Activated T-helper 1 cell treated with anti-CD3 and anti-CD28 coated beads, Interleukin-2, amount 50 U/mL, for 16 hours (primary cell): ENCODE results near the gene SURF4.
A peak's percentile ranks its signal among the peaks of the same experiment; 100 is the strongest.

Source experiments
- DNase-seq, 2 donors: peaks; one replicate each; pipeline ENCODE4 v3.0.0-alpha.2; 2020; ENCODE audit warnings: low read depth in 1 of 2, low spot score in 1 of 2

SURF4 gene

GRCh38 chr9:133353548-133353947 is 22.3 kb downstream of the SURF4 start:
- no peak for DNase-seq

DNA sequence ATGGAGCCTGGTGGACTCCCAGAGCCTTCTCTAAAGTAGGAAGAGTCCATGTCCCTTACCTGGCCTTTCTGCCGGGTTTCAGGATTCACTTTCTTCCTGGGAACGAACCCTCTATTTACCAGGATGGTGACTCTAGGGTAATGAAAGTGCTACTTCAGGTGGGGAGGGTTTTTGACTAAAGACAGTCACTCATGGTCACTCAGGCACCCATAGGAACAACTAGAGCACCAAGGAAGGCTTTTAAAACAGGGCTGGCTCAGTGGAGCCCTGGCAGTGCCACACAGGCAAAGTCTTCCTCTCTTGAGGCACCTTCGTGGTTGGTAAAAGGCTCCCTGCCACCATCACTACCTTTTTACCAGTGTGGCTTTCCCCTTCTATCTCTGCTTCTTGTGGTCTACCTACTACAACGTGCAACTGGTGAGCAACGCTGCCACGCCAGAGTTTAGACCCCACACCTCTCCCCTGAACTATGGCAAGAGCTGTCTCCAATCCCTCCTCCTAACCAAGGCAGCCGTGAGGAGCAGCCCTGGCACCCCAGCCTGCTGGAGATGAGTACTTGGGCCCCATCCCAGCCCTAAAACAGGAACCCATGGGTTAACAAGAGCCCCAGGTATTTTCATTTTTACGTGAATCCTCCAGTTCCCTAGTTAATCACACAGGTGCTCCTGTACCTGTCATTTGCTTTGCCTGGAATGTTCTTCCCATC is 23.1 kb downstream of the SURF4 start:
- DNase-seq: no peak

GRCh38 chr9:133351908-133352634 is 23.8 kb downstream of the SURF4 start:
- no peak for DNase-seq

DNA sequence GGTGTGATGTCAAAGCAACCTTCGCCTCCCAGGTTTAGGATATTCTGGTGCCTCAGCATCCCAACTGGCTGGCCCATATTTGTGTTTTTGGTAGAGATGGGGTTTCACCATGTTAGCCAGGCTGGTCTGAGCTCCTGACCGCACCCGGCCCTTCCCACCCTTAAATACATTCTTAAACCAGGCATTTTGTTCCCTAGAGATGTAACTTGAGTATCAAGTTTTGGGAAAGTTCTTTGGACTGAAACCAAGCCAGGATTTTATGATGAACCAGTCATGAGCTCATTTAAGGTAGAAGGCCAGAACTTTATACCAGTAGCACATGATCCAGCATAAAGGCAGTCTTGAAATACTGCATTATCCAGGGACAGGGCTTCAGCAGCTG is 24.3 kb downstream of the SURF4 start:
- DNase-seq: no peak

GRCh38 chr9:133349965-133350616 is 25.8 kb downstream of the SURF4 start:
- no peak for DNase-seq

DNA sequence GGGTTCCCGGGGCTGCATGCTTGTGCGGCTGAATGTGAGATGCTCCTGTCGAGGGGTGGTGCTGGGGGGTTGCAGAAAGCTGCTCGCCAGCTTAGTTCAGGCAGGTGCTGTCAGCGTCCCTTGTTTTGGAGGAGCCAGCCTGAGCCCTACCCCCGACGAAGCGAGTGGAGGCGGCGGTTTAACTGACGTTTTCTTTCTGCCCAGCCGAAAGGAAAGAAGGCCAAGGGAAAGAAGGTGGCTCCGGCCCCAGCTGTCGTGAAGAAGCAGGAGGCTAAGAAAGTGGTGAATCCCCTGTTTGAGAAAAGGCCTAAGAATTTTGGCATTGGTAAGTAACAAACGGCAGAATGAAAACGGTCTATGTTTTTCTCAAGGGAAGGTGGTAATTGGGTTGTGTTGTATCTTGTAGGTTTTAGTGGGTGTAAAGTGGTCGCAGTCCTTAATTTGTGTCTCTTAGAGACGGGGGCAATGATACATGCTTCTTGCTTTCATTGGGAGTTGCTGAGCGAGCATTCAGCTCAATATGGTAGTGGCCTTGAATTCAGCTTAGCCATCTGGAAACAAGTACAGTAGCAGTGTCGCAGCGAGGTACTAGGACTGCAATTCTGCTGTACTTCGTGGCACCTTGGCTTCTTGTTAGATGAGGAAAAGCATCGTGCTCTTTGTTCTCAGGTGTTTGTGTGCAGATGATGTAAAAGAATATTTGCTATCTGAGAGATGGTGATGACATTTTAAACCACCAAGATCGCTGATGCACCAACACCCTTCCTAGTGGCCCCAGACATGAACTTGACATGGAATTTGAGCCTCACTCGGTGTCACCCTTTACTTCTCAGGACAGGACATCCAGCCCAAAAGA is 26.9 kb downstream of the SURF4 start:
- no peak for DNase-seq

DNA sequence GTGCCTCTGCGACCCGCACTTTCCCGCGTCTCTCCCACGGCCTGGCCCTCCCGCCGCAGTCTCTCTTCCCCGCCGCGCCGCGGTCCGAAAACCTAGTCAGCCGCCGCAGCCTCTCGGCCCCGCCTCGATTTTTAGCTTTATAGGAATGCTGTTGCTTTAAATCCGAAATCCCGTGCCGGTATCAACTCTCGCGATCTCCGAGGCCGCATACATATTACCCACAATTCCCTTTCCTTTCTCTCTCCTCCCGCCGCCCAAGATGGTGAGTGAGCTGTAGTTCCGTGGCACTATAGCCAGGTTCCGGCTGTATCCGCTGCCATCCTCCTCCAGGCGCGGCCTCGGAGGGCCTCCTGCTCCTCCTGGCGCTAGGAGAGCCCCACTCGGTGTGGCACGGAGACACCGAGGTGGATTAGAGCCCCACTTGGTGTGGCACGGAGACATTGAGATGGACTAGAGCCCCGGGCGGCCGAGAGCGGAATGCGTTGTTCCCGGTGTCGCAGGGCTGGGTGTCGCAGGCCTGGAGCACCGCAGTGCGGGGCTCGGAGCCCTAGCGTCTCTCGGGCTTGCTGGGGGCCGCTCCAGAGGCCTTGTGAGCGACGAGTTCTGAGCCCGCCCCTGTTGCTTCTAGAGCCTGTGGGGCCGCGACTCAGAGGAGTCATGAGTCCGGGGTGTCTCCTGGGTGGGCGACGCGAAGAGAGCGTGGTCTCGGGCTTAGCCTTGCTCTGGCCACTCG is 27.7 kb downstream of the SURF4 start, which contains the start of the genes MED22 and RPL7A:
TSS of gene MED22 (minus strand) at position 147 of the 733 bp plus-strand sequence. CDS start 1,469 bp downstream, outside the sequence.
TSS of gene RPL7A (plus strand) at position 234 of the 733 bp plus-strand sequence. CDS start at position 260, 26 bp downstream.
- peak; percentile 80 to 83 for DNase-seq

DNA sequence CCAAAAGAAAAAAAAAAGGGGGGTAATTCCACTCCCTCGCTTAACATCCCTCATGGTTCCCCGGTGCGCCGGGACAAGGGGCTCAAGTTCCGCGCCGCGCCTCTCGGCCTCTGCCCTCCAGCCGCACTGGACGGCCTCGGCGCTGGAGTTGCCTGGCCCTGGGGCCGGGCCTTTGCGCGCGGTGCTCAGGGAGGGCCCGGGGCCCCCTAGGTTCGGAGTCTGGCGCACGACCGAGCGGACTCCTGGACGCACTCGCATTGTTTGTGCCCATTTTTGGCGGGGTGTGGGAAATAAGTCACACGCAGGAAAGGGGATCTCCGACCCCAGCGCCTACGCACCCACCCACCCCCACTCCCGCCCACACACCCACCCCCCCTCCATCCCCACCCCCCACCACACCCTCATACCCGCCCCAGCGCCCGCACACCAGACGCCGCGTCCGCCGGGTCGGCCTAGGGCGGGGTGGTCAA is 28.3 kb downstream of the SURF4 start:
- no peak for DNase-seq

- no peak for DNase-seq
Measured at GRCh38 chr9:133346021-133346785, 29.7 kb downstream of the SURF4 start.

DNA sequence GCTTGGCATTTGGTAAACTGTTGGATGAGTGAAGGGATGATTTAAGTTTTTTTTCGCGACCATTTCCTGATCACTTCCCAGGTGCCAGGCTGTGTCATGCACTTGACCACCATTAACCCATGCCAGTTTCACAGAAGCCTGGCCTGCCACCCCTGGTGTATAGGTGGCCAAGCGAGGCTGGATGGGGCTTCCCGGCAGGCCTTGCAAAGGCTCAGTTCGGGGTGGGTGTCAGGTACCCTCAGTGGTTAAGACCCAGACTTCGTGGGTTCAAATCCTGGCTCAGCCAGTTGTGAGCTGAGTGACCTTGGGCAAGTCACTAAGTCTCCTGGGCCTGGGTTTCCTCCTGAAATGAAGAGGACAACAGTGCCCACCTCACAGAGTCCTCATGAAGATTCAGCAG is 30.3 kb downstream of the SURF4 start:
- no peak for DNase-seq

DNA sequence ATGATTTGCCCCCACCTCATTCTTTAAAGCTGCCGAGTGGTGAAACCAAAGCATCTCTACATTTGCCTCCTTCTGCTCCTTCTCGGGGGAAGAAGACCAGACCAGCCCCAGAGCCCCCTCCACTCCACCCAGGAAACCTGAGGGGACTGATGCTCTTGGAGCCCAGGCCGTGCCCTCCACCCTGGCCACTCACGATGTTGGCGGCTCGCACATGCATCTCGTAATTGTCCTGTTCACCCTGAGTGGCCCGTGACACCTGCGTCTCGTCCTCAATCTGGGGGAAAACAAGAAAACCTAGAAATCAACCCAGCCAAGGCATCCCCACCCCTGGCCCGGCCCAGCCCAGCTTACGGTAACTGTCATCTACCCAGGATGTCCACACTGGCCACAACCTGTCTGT is 30.9 kb downstream of the SURF4 start:
- no peak for DNase-seq

- no peak for DNase-seq
Measured at GRCh38 chr9:133344071-133344470, 31.8 kb downstream of the SURF4 start.

DNA sequence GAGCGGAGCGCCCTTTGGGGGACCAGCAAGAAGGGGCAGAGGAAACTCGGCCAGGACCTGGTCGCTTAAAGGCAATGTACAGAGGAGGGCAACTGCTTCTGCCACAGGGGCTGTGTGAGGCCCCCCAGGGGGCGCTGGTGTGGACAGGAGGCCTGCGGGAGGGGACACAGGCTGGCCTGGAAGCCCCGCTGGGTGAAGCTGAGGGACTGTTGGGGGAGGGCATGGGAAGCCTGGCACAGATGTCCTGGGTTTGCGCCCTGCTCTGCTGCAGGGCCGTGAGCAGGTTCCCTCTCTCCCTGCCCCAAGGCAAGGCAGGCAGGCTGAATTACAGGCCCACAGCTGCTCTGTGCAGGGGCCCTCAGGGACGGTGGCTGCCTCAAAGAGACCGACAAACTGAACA is 33.3 kb downstream of the SURF4 start:
- no peak for DNase-seq

- DNase-seq: no peak
Measured at GRCh38 chr9:133342069-133342406, 33.8 kb downstream of the SURF4 start.

- no peak for DNase-seq
Measured at GRCh38 chr9:133341369-133342068, 34.3 kb downstream of the SURF4 start.

DNA sequence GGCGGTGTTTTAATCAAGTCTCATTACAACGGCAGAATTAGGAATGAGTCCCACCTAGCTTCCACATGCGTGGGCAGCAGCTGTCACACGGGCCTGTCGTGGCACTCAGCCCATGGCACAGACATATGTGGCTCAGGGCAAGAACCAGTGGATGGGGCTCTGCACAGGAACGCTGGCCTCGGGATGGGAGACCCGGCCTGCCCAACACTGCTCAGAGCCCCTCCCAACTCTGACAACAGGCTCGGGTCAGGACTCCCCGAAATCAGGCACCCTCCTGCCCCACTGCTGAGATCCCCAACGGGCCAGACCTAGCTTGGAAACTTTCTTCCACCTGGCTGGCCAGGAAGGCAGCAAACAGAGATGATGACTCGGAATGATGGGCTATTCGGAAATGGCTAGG is 34.9 kb downstream of the SURF4 start:
- no peak for DNase-seq

GRCh38 chr9:133340256-133340655 is 35.6 kb downstream of the SURF4 start:
- DNase-seq: no peak

- no peak for DNase-seq
Measured at GRCh38 chr9:133339641-133340040, 36.2 kb downstream of the SURF4 start.
